ENCODE data around the gene IFT57. TPM values are rescaled to one million over a fixed set of nuclear protein-coding genes. Genes with fewer than 3 reads are reported as not detected.

Gene IFT57
- polyA plus RNA-seq, 1 donor from 2014 or later: 70.7 TPM

- Histone ChIP-seq H3K4me2 (ENCODE audit: low read length) (no peak overlapping the region), H3K4me3 (ENCODE audit: low read length) (no peak overlapping the region), H3K79me2 (replicated peaks; ENCODE audit: insufficient read depth, low read length) (no peaks in the 10 kb centered on the region), H3K9me3 (ENCODE audit: low read length) (no peaks in the 10 kb centered on the region), H3K27ac (ENCODE audit: low read length) (no peak overlapping the region), H2AFZ (ENCODE audit: low read depth, low read length) (no peak overlapping the region), H3K36me3 (ENCODE audit: insufficient read depth, low read length) (no peaks in the 10 kb centered on the region), H3K9me2 (ENCODE audit: insufficient read depth, low read length) (no peaks in the 10 kb centered on the region), H3F3A (ENCODE audit: insufficient read depth, low read length, poor library complexity, severe bottlenecking) (no peaks in the 10 kb centered on the region), H3K27me3 (ENCODE audit: insufficient read depth, low read depth, low read length) (no peaks in the 10 kb centered on the region), H3K9ac (ENCODE audit: low read length) (no peak overlapping the region), H4K20me1 (ENCODE audit: insufficient read depth) (no peaks in the 10 kb centered on the region)
- TF ChIP-seq EP300 (conservative IDR thresholded peaks at IDR 0.05; ENCODE audit: poor library complexity, severe bottlenecking) (no peak), SMC3 (conservative IDR thresholded peaks at IDR 0.05; ENCODE audit: poor library complexity) (no peak), POLR2AphosphoS5 (IDR thresholded peaks at IDR 0.05) (no peak), CTCF (IDR thresholded peaks at IDR 0.05; ENCODE audit: poor library complexity, severe bottlenecking) (no peak), RAD21 (conservative IDR thresholded peaks at IDR 0.05) (no peak), EZH2 (IDR thresholded peaks at IDR 0.05; ENCODE audit: borderline replicate concordance, insufficient read depth, low read length, poor library complexity, severe bottlenecking) (no peak), MXI1 (conservative IDR thresholded peaks at IDR 0.05; ENCODE audit: poor library complexity, severe bottlenecking) (no peak), TAF1 (IDR thresholded peaks at IDR 0.05; ENCODE audit: low read depth) (no peak), REST (IDR thresholded peaks at IDR 0.05; ENCODE audit: borderline replicate concordance) (no peak)
These were observed 39.0 kb downstream of the IFT57 start for GRCh38 chr3:108183181-108183580.

- Histone ChIP-seq H3K9me3 (ENCODE audit: low read length) (no peaks in the 10 kb centered on the region), H2AFZ (ENCODE audit: low read depth, low read length) (no peak overlapping the region), H3K36me3 (ENCODE audit: insufficient read depth, low read length) (no peaks in the 10 kb centered on the region), H3K4me2 (ENCODE audit: low read length) (no peak overlapping the region), H3K79me2 (replicated peaks; ENCODE audit: insufficient read depth, low read length) (no peaks in the 10 kb centered on the region), H4K20me1 (ENCODE audit: insufficient read depth) (no peaks in the 10 kb centered on the region), H3K27me3 (ENCODE audit: insufficient read depth, low read depth, low read length) (no peaks in the 10 kb centered on the region), H3F3A (ENCODE audit: insufficient read depth, low read length, poor library complexity, severe bottlenecking) (no peaks in the 10 kb centered on the region), H3K27ac (ENCODE audit: low read length) (no peak overlapping the region), H3K9ac (ENCODE audit: low read length) (no peak overlapping the region), H3K4me3 (ENCODE audit: low read length) (no peak overlapping the region), H3K9me2 (ENCODE audit: insufficient read depth, low read length) (no peaks in the 10 kb centered on the region)
- no peak for TF ChIP-seq CTCF (IDR thresholded peaks at IDR 0.05; ENCODE audit: poor library complexity, severe bottlenecking)
- no peak for TF ChIP-seq SMC3 (conservative IDR thresholded peaks at IDR 0.05; ENCODE audit: poor library complexity)
- no peak for TF ChIP-seq RAD21 (conservative IDR thresholded peaks at IDR 0.05)
- no peak for TF ChIP-seq MXI1 (conservative IDR thresholded peaks at IDR 0.05; ENCODE audit: poor library complexity, severe bottlenecking)
- TF ChIP-seq EP300 (conservative IDR thresholded peaks at IDR 0.05; ENCODE audit: poor library complexity, severe bottlenecking): no peak
- no peak for TF ChIP-seq REST (IDR thresholded peaks at IDR 0.05; ENCODE audit: borderline replicate concordance)
- no peak for TF ChIP-seq POLR2AphosphoS5 (IDR thresholded peaks at IDR 0.05)
- TF ChIP-seq TAF1 (IDR thresholded peaks at IDR 0.05; ENCODE audit: low read depth): no peak
- no peak for TF ChIP-seq EZH2 (IDR thresholded peaks at IDR 0.05; ENCODE audit: borderline replicate concordance, insufficient read depth, low read length, poor library complexity, severe bottlenecking)
These were observed 39.9 kb downstream of the IFT57 start for GRCh38 chr3:108182339-108182738.

Data from neural cell (in vitro differentiated cells).